HG02588 (cell line): Measurements from ENCODE around the gene RGP1.

Experiments used
- ATAC-seq: cut with Tn5 transposase; IDR thresholded peaks from one replicate; pipeline ENCODE4 v1.9.1; 2021; ENCODE audit warnings: mild to moderate bottlenecking, moderate library complexity; ENCODE audit not compliant: unreplicated experiment

Gene RGP1

DNA sequence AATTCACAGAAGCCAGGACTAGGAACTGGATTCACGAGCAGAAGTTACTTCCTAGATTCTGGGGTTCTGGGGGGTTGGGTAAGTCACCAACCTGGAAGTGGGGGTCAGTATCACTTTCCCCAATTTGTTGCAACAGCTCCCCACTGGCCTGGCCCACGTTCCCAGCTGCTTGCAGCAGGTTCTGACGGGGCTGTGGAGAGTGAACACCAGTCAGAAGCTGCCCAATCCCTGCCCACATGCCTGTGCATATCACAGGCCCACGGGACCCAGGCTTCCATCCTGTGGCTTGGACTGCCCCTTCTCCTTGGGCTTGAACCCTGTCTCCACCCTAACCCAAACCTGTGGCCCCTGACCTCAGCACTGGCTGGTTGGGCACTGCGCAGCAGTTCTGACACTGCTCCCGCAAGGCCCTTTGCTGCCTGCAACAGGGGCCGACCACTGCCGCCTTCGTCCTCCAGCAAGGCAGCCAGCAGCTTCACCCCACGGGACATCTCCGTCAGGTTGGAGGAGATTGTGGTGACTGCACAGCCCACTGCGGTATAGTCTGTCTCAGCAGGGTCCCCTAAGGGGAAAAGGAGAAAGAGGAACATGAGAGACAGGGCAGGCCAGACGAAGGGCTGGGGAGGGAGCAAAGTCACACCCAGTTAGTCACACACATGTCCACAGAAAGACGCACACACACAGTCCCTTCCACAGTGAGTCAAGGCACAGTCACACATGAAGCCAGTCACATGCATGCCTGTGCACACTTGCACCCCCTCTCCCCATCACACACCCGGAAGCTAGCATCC lies 30.2 kb upstream of the RGP1 start:
- ATAC-seq: no peak

DNA sequence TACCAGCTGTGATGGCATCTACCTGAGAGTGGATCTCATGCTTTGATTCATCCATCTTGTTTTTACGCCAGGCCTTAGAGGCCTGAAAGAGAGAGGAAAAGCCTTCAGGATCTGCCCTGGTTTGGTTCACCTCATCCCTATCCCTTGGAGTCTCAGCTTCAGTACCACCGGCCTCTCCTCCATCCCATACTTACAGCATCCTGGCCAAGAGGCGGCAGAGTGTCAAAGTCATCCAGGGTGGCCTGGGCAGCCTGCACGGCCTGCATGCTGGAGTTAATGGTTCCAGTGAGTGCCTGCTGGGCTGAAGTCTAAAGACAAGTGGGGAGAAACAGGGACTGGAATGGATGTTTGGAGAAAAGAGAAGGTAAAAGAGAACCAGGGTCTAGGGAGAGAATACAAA lies 29.5 kb upstream of the RGP1 start:
- ATAC-seq: no peak

DNA sequence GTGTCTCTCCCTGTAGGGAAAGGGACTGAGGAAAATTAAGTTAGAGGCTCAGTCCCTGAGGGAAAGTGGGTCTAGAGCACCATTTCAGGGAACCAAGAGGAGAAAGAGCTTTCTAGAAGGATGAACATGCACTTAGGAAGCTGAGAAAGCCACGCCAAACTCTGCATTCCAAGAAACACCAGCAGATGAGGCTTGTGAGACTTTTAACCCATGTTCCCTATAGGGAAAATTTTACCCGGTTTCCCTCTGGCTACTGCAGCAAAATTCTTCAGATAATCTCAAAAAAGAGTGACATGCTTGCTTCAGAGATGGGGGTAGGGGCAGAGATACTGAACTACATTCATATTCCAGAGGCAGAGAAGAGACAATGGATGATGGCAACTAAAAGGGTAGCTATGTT lies 25.7 kb upstream of the RGP1 start:
- ATAC-seq: no peak

DNA sequence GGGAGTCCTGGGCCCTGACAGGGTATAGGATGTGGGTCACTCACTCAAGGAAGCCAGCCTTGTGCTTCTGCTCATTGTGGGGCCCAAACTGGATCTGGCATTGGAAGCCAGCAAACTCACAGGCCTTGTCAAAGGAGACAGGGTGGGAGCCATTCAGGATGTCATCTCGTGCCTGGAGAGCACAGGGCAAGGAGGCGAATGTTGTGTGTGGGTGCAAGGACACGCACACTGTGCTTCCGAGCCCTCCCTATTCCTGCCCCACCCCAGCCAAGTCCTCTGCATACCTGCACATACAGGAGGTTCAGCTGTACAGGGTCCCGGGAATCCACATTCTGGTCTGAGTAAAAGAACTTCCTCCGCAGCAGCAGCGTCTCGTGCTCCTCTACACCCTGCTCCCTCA lies 25.2 kb upstream of the RGP1 start:
- no peak for ATAC-seq

DNA sequence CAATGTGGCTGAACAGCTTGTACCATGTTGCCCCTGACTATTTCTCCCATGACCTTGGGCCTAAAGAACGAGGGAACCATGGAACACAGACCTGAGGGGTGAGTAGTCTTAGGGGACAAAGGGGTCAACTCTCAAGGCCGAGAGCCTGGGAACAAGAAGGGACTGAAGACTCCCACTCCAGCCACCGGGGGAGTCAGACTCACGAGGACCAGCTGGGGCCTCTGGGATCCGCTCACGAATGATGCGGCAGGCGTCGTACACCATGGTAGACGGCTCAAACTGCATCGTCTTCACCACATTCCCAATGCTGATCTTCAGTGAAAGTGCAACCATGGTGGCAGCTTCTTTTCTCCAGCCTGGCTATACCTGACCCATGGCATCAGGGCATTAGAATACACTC lies 23.7 kb upstream of the RGP1 start:
- no peak for ATAC-seq

DNA sequence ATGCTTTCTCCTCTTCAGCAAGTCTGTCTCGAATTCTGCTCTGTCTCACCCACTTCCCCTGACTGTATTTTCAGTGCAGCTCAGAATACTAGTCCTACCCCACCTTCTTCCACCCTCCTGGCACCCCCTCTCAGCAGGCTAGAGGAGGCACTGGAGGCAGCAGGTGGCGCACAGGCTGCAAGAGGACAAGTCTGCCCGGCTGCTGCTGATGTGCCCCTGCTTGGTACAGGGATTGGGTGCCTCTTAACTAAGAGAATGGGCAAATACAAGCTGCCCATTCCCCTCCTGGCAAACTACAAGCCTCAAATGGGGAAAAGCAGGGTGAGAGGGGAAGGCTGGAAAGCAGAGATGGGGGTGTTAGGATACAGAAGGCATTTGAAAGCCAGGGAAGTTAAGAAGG lies 22.2 kb upstream of the RGP1 start:
- ATAC-seq: no peak

DNA sequence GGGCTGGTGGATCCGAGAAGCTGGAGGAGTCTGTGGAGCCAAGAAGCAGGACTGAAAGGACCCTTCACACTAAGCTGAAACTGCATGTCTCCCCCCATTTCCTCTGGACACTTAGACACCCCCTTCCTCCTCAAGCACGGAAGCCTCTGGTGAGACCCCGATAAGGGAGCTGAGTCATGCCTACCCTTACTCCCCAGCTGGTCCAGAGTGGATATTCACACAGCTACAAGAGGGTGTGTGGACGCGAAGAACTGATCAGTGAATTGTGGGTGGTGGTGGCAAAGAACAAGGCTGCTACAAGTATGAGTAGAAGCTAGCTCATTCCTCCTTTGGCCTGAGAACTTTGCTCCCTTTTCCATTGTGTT lies 21.4 kb upstream of the RGP1 start:
- no peak for ATAC-seq

DNA sequence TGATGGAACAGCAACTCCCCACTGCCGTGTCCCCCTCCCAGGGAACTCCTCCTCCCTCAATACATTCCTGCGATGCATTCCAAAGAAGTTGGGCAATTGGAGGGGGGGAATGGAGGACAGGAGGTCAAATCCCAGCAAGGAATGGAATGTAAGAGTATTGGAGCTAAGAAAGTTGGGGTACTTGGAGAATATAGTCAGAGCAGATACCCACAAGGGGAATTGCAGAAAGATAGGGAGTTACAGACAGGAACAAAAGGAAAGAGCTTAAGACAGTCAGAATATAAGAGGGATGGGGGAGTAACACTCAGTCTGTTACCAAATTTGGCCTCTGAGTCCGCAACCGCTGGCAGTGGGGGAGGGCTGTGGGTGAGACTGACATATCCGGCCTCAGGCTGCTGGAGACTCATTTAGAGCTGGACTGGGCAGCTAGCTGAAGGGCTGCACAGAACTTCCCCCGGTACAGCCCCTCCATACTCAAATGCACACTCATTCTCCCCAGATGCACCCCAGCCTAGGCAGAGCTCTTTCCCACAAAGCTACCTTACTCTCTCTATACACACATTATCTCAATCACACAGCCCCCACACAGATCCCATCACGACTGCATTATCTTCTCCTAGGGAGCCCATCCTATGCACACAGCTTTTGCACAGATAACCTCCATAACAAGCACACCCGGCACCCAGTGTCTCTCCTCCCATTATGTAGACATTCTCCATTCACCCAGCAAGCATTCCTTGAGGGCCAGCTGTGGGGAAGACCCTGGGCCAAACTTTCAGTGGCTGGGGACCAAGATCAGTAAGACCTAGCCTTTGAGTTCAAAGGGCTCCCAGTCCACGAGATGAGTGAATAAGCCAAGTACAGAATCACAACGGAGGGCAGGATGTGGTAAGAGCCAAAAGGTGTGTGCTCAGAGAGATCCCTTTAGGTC lies 20.8 kb upstream of the RGP1 start:
- ATAC-seq: no peak

DNA sequence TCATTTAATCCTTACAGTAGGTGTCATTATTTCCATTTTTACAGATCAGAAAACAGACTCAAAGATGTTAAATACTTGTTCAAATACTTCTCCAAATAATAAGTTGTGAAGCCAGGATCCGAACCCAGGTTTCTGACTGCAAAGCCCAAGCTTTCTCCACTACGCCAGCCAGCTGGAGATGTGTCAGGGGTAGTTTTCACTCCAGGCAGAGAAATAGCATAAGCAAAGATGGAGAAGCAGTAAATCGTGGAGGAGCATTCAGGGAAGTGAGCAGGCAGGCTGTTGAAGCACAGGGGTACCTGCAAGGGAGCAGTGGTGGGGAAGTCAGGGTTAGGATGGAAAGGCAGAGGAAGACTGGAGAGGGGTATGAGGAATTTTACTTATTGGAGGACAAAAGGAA lies 20.0 kb upstream of the RGP1 start:
- no peak for ATAC-seq

DNA sequence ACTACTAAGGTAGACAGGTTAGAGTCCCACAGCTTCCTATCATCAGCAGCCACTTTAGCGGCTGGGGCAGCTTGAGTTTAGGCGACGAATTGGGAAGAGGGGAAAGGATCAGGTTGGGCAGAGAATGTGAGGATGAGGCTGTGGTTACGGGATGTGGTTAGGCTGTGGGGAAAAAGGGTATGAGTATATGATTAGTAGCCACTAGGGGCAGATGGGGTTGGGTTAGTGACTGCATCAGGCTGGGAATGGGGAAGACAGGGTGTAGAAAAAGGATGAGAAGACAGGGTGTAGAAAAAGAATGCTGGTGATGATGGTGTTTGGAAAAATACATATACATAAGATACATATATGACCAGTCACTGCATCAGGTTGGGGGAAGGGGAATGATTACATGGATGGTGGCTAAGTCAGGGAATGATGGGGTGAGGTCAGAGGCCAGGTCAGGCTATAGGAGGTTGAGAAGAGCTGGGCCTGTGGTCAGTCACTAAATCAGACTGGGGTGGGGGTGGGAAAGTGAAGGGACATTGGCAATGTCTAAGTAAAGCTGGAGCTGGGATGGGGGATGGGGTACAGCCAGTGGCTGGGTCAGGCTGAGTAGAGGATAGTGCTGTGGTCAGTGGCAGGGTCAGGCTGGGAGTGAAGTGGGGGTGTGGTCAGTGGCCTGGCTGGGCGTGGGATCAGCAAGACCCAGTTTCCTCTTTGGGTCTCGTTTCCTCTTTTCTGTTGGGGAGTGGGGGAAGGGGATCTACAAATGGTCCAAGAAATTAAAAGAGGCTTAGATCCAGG lies 19.2 kb upstream of the RGP1 start:
- no peak for ATAC-seq

DNA sequence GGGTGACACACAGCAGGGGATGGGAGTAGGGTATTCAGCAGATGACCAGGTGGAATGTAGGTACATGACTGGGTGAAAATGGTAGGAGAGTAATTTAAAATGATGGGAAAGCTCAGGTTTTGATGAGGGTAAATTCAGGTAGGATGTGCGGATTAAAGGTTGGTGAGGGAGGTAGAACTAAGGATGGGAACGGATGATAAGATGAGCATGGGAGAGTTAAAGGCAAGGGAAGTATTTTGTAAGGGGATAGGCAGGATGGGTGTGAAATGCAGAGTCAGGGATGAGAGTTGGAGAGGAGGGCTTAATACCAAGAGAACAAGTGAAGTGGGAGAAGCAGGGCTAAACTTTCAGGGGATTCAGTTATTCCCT lies 18.6 kb upstream of the RGP1 start:
- ATAC-seq: no peak

DNA sequence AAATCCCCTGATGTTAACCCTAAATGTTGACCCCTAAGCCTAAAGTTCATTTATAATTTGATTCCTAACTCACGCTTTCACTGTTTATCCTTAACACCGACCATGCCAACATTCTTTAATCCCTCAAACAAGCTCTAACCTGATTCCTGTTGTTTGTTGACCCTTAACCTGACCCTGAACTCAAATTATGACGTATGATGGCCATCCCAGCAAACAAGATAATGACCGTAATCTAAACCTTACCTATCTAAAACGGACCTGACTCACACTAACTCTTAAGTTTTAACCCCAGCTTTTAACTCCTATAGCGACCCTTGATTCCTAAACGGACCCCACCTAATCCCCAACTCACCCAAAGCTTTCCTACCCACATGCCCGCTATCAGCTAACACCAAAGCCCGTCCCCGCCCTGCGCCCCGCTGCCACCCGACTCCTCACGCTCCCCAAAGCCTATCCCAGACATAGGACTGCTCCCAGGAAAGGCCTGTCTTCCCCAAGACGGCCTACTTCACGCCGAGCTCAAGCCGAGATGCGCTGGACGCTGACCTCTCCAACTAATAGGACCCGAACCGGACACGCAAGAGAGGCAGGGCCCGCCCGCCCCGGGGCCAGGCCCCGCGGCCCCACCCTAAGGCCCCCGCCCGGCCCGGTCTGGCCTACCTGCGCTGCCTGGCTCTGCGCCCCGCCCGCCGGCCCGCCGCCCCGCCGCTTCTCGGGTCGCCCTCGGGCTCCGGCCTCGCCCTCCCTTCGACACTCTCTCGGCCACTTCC lies 17.5 kb upstream of the RGP1 start:
- ATAC-seq: no peak

DNA sequence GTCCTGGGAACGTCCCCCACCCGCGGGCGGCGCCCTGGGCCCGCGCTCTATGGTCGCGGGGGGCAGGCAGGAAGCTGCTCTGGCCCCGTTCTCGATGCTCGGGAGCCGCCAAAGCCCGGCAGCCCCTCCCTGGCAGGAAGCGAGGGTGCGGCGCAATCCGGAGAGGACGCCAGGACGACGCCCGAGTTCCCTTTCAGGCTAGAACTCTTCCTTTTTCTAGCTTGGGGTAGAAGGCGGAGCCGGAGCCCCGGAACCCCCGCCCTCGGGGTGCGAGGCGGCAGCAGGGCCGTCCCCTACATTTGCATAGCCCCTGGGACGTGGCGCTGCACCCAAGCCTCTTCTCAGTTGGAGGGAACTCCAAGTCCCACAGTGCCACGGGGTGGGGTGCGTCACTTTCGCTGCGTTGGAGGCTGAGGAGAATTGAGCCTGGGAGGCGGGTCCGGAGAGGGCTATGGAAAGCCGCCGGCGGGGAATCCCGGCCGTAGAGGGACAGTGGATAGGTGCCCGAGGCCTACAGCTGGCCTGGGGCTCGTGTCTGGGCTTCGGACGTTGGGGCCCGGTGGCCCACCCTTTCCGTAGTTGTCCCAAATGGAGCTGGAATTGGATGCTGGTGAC lies 16.8 kb upstream of the RGP1 start, which contains the start of the genes CREB3 and TLN1:
Gene CREB3 (plus strand): TSS at position 482 of the 615 bp plus-strand sequence. CDS start 107 bp downstream, at position 589.
Gene TLN1 (minus strand): TSS at position 11 of the 615 bp plus-strand sequence. CDS start 6,501 bp downstream, outside the sequence.
- ATAC-seq: peak; percentile 73

DNA sequence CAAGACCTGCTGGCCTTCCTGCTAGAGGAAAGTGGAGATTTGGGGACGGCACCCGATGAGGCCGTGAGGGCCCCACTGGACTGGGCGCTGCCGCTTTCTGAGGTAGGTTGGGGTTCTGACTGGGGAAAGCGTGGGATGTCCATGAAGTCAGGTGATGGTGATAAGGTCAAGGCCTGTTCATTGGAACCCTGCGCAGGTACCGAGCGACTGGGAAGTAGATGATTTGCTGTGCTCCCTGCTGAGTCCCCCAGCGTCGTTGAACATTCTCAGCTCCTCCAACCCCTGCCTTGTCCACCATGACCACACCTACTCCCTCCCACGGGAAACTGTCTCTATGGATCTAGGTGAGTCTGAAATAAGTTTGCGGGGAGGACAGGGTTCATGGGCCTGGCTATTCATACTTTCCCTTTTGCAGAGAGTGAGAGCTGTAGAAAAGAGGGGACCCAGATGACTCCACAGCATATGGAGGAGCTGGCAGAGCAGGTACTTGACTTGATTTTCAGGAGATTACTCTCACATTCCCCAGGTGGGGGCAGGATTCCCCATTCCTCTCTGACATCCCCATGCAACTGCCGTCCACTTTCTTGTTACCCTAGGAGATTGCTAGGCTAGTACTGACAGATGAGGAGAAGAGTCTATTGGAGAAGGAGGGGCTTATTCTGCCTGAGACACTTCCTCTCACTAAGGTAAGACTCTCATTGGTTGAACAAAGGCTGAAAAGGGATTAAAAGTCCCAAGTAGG lies 16.1 kb upstream of the RGP1 start:
- ATAC-seq: peak; percentile 4

DNA sequence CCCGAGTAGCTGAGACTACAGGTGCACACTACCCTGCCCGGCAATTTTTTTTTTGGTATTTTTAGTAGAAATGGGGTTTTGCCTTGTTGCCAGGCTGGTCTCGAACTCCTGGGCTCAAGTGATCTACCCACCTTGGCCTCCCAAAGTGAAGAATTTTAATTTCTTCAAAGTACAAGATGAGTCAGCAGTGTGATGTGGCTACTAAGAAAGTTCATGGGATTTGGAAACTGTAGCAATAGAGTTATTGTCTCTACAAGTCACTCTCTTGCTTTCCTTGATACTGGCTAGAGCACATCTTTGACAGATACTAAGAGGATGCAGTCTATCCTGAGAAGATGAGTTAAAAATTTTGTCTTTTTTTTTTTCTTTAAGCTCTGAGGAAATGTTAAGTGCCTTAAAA lies 15.0 kb upstream of the RGP1 start:
- ATAC-seq: no peak

DNA sequence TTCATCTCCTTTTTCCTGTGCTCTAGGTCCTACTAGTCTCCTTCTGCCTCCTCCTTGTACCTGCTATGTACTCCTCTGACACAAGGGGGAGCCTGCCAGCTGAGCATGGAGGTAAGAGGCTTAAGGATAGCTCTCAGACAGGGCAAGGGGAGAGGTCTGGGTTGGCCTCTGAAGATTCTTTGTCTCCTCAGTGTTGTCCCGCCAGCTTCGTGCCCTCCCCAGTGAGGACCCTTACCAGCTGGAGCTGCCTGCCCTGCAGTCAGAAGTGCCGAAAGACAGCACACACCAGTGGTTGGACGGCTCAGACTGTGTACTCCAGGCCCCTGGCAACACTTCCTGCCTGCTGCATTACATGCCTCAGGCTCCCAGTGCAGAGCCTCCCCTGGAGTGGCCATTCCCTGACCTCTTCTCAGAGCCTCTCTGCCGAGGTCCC lies 12.9 kb upstream of the RGP1 start:
- no peak for ATAC-seq

DNA sequence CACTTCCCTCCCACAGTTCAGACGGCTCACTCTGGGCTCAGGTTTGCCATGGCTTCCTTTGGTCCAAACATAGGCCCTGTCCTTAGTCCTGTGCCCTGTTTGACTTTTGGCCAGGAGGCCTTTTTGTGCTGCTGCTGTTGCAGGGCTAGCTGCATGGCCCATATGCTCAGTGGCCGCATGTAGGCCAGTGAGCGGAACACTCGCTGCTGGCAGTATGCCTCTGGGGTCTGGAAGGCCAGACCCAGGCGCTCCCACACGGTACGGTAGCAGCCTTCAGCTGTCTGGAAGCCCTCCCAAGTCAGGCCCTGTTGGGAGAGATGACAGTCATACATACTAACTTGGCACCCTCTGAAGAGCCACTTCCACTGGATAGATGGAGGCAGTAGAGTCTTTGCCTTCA lies 11.9 kb upstream of the RGP1 start:
- ATAC-seq: no peak

DNA sequence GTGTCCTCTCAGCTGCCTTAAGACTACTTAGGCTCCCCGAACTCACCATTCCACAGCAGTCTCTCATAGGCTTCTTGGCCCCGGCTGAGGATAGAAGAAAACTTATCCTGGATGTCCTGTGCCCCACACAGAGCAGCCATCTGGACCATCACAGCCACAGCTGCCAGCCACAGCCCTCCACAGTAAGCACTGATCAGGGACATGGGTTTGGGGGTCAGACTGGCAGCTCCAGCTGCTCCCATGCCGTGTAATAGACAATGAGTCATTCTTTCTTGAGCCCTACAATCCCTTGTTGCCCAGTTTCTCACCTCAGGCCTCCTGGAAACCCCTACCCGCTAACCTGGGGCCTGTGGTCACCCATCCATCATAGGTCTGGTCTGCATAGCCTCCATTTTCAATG lies 10.9 kb upstream of the RGP1 start:
- ATAC-seq: no peak

DNA sequence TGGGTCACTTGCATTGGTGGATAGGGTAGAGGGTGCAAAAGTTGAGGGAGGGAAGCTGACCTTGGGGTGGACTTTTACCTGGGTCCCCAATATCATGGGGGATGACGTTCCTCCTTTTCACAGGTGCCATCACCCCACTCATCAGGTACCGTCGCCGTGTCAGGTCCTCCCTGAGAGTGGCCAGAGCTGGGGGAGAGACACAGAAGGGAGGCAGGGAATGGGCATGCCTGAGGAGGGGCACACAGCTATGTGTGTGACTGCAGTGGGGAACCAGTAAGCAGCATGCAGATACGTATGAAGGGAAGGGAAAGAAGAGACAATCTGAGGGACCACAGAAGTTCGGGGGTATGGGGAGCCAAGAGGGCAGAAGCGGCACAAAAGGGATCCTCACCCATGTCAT lies 10.2 kb upstream of the RGP1 start:
- no peak for ATAC-seq
